KBM-7 (cell line): ENCODE measurements around the gene ARHGAP10.

Experiments
- DNase-seq: peaks from one replicate; pipeline ENCODE4 v3.0.0-alpha.2; 2015
- in situ Hi-C: fragments of 300-500 bp; cut with MboI; formaldehyde crosslinking; loops from 2 replicates; pipeline ENCODE4 v1.14.3; 2020; ENCODE audit warnings: low sequenced_read_pairs, low pct_unique_long_range_greater_than_20kb, mixed read lengths

Gene ARHGAP10

DNA sequence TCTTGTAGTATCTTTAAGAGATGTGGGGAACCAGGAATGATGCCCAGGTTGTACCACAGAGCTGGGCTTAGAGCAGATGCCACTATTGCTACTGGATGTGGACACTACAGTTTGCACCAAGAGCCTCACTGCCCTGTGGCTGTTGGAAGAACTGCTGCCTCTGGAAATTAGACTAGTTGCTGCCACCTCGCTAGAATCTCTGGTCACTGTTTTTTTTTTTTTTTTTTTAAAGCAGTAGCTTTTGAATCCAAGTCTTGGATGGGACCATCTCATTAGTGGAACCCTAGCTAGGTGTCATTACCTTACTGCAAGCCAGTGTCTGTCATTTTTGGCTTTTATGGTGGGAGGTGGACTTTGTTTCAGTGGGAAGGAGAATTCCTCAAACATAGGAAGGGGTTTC, 105.5 kb downstream of the ARHGAP10 start:
- no peak for DNase-seq
- in situ Hi-C loops, result no loop called here

DNA sequence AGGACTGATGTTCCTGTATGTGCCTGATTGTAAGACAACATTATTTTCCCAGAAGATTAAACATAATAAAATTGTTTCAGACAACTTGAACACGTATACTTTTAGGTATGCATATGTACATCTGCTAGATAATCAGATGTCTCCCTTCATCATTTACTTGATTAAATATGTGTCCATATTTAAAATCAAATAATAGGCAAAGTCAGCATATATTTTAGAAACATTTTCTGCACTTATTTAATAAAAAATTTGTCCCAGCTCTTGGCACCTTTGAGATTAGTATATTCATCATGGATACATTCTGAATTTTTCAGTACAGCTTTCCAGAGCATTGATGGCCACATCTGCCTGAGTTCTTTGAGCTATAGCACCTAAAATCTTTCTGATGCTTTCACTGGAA, 106.0 kb downstream of the ARHGAP10 start:
- in situ Hi-C loops, result no loop called here

DNA sequence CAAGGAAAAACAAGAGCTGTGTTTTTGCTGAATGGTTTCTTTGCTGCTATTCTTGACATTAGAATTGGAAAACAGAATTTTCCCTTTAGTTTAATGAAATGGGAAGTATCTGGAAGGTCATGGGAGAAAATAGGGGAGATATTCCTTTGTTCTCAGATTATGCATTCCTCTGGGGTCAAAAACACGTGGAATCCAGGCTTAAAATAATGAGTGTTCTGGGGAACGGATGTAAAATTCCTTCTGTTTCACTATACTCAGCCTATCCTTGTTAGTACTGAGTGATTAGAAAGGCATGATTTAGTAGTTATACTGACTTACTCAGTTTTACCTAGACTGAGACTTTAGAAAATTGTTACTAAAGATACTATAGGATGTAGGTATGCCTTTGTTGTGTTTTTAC, 107.3 kb downstream of the ARHGAP10 start:
- DNase-seq, result no peak
- in situ Hi-C loops, result no loop called here

More for the DNA sequence above, 106.0 kb downstream of the ARHGAP10 start:
- DNase-seq, result no peak

DNA sequence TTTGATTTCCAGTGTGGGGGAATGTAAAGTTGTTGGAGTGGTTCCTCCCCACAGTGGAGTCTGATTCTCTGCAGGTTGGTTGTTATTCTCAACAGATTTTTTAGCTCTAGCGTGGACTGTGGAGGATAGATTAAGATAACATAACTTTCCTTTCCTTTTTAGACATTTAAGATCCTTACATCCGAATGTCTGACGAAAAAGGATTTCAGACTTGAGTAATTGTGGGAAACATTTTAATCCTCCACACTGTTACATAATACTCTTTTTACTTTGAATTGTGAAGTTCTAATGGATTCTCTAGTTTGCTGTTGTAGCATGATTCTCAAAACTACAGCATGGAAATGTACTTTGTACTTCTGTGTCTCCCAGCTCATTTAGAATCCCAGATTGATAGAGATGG, 107.8 kb downstream of the ARHGAP10 start:
- in situ Hi-C loops, result no loop called here

DNA sequence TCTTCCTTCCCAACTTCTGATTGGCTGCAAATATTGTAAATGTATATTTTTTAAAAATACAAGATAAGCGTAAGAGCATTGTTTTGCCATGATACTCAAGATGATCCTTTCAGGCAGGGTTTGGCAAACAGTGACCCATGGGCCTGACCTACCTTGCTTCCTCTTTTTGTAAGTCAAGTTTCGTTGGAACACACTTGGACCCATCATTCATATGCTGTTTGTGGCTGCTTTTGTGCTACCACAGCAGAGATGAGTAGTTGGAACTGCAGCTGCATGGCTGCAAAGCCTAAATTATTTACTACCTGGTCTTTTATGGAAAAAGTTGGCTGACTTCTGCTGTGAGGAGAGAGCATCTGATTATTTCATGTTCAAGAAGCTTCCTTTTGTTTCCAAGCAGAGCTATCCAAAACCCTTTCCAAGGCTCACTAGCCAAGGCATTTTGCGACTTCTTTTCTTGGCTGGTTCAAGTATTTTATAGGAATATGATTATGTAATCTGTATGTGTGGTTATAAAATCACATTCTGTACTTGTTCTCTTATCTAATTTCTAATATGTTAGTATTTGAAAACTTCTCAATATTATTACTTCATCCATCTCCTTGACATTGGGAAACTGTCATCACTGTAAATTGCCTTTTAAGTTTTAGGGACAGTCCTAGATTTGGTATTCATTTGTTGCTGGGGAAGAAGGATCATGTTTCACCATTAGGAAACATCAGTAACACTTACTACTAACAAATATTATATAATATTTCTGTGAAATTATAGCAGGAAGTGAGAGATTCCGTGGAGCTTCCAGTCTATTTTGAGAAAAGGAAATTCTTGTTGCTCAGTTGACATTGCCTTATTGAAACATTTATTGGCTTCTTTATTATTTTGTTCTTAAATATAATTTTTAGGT, 109.2 kb downstream of the ARHGAP10 start:
- peak; percentile 33 for DNase-seq
- in situ Hi-C loops, result no loop called here

More for the DNA sequence above, 107.8 kb downstream of the ARHGAP10 start:
- no peak for DNase-seq

DNA sequence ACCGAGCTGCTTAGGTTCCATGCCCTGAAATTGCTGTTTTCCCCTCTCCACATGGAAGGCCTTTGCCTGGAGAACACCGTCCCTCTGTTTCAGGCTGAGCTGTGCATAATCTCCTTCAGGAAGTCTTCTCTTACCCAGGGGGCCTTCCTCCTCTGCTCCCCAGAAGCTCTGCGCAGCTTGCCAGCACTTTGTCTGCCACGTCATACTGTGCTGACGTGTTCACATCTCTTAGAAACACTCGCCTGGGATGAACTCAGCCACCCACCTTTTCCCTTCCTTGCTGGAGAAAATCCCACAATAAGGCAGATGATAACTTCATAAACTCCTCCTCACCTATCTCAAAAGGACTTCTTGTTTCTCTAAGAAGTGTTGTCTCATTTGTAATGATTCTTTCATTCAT, 110.7 kb downstream of the ARHGAP10 start:
- in situ Hi-C loops, result no loop called here
- no peak for DNase-seq

DNA sequence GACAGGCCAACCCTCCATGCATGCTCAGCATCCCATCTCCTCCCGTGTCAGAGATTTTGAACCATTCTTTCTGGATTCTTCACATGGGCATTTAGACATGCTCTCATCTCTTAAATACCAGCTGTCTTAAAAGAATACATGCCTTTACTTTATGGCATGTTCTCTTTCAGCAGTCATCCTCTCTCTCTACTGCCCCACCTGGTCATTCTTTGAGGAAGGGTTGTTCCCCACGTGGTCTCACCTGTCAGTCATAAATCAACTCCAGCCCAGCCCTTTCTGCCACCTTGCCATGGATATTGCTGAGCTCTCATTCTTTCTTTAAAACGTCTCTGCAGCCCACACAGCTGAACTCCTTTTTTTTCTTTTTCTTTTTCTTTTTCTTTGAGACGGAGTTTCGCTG, 111.3 kb downstream of the ARHGAP10 start:
- in situ Hi-C loops, result no loop called here
- peak; percentile 56 for DNase-seq

DNA sequence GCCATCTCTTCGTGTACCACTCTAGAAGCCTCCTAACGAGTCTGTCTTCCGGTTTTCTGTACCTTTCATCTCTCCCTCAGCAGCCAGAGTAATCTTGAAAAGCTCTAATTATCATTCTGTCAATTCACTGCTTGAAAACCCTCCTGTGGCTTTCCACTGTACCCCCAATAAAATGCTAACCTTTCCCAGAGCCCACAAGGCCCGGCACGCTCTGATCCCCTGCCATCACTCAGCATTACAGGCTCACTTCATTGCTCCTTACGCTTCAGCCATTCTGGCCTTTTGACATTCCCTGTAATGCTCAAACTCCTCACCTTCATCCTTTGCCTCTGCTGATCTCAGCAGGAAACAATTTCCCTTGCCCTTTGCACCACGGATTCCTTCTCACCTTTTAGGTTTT, 112.9 kb downstream of the ARHGAP10 start:
- in situ Hi-C loops, result no loop called here
- no peak for DNase-seq

DNA sequence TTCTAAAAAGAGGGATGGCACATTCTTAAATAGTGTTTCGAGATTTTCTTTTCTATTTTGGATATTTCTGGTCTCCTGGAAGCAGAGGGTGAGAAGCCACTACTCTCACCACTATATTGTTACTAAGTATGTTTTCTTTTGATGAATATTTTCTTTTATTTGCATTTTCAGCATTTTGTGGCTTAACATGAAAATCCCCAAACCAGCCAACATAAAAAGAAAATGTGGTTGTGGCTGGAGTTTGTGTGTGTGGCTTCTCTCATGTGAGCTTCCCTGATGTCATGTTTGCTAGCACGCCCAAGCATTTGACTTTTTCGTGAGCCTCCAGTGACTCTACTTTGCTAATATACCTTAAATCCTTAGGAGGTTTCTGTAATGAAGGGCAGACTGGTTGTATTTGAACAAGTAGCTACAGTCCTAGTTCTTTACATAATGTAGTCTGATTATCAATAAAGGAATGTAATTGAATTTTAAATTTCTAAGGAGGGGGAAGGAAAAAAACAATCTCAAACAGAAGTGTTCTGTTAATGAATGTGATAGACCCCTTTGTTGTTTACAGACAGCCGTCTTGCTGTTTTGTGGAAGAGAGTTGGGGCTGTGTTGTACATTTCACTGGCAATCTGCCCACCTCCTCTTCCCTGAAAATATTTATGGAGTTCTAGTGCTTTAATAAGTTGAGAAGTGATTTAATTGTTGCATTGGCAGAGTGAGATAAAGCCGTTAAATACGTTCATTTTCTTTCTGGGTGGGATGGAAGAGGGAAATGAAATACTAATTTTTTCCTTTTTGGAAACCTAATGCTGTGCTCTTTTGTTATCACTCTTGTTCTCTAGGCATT, 114.6 kb downstream of the ARHGAP10 start:
- in situ Hi-C loops, result no loop called here
- DNase-seq, result no peak

DNA sequence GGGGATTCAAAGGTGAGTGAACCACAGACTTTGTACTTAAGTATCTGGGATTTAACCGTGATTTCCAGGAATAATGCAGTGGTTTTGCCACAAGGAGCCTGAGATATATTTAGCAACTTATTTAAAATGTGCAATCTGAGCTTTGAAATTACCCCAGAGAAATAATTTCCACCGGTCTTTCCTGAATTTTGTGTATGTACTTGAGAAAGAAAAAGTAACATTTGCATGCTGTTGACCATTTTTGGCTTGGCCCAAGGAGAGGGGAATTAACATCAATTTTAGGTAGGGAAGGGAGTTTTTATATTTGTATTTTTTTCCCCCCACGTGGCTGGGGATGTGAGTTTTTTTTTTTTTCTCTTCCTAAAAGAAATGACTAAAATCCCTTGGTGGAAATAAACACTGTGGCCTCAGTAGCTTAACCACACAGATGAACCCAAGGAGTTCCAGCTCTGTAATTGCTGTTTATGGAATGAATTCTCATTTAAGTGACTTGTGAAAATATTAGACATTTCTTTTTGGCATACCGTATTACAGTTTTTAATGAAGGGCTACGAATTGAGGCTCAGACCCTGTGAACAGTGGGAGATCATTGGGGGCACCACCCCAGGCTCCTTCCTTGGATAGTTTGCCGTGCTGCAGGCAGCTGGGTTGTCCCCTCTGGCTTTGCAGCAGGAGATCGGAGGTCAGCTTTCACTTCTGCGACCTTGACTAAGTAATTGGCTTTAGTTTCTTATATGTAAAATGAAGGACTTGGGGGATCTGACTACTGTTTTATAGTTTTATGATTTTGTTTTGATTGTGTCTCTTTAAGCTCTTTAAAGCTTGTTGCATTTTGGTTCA, 116.1 kb downstream of the ARHGAP10 start:
- DNase-seq, result no peak
- in situ Hi-C loops, result no loop called here

DNA sequence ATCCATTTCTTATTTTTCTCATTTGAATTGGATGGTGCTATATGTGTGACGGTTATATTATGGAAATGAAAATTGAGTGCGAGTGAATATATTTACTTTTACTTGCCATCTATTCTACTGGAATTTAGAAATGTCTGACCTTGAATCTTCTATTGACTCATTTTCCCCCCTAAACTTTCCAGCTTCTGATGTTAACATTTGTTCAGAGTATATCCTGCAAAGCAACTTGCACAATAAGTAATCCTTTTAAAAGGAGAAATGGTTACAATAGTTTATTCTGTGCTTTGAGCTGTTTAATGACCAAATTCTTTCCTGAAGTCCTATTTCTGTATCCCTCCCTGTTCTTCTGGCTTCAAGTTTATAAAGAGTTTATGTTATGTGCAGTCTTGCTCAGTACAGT, 116.7 kb downstream of the ARHGAP10 start:
- in situ Hi-C loops, result no loop called here
- no peak for DNase-seq

DNA sequence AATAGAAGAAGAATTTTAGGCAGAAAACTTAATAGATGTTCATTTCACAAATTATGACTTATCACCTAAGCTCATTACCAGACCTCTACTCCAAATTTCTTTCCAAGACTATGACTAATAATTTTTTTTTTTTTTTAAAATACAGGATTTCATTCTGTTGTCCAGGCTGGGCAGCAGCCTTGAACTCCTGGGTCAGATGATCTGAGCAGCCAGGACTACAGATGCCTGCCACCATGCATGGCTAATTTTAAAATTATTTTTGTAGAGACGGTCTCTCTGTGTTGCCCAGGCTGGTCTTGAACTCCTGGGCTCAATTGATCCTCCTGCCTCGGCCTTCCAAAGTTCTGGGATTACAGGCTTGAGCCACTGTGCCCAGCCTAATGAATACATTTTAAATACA, 119.2 kb downstream of the ARHGAP10 start:
- in situ Hi-C loops, result loop anchor here (25.0 kb wide), 1 partner anchor 239 kb away; the partner anchor contains the start of gene TMEM184C
- no peak for DNase-seq

DNA sequence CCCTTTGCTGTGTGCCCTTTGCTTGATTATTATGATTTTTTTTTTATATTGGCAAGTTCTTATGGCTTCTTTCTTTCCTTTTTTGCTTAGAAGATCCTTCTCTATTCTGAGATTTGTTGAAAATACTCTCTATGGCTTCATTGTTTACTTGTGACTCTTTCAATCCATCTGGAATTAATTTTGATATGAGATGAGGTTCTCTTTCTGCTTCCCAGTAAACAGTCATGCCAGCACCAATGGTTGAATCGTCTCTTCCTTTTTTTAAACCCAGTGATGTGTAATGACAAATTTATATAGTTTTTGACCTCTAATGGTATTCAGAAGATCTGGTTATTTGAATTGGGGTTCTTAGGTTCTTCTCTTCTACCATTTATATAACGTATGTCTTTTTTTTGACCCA, 121.8 kb downstream of the ARHGAP10 start:
- in situ Hi-C loops, result loop anchor here (25.0 kb wide), 1 partner anchor 241 kb away; the partner anchor contains the start of gene TMEM184C
- DNase-seq, result no peak

DNA sequence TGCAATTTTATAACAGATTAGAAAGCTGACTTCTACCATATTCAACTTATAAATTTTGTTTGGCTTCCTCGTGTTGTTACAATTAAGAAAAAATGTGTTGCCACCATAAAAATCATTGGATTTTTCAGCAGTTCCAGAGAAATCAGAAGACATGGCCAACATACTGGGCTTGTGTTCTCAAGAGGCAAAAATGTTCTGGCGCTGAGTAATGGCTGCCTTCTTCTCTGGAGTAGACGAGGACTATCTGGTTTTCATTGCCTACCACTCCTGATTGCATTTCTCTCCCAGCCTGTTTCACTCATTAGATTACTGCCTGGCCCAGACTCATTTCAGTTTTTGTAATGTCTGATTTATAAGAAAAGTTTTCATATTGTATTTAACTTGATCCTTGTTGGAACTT, 122.3 kb downstream of the ARHGAP10 start:
- DNase-seq, result no peak
- in situ Hi-C loops, result loop anchor here (25.0 kb wide), 1 partner anchor 242 kb away; the partner anchor contains the start of gene TMEM184C

DNA sequence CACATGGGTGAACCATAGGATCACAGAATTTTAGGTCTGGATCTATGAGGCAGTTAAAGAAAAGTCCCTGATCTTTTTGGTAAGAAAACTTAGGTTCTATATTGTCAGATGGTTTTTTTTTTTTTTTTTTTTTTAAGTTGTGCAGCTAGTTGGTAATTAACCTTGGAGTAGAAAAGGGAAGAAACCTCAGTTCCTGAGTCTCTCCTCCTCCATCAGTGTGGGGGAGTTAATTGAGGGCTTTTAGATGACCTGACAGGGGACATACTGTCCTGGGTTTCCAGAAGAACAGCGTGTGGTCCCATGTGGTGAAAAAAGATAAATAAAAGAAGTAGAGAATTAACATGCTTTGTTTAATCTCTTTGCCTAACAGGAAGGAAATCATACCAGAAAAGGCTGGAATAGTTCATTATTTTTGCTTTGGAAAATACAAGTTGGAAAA, 123.7 kb downstream of the ARHGAP10 start:
- peak; percentile 78 for DNase-seq
- in situ Hi-C loops, result loop anchor here (25.0 kb wide), 1 partner anchor 243 kb away; the partner anchor contains the start of gene TMEM184C

DNA sequence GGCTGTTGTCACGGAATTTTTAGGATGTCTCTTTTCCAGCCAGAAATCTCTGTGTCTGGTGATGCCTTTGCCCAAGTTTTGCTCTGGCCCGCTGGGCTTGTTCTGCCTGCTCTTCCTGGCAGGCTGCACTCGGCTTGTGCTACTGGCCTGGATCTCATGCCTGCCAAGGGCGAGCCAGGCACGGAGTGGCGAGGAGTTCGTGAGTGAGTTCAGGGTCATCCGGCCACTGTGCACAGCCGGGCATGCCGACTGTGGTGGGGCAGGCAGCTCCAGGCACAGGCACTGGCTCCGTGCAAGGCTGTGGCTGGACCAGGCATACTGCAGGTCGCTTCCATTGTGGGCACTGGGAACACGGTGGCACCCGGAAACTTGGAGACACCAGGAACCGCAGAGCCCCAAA, 129.1 kb downstream of the ARHGAP10 start:
- in situ Hi-C loops, result loop anchor here (25.0 kb wide), 1 partner anchor 249 kb away; the partner anchor contains the start of gene TMEM184C
- DNase-seq, result no peak

DNA sequence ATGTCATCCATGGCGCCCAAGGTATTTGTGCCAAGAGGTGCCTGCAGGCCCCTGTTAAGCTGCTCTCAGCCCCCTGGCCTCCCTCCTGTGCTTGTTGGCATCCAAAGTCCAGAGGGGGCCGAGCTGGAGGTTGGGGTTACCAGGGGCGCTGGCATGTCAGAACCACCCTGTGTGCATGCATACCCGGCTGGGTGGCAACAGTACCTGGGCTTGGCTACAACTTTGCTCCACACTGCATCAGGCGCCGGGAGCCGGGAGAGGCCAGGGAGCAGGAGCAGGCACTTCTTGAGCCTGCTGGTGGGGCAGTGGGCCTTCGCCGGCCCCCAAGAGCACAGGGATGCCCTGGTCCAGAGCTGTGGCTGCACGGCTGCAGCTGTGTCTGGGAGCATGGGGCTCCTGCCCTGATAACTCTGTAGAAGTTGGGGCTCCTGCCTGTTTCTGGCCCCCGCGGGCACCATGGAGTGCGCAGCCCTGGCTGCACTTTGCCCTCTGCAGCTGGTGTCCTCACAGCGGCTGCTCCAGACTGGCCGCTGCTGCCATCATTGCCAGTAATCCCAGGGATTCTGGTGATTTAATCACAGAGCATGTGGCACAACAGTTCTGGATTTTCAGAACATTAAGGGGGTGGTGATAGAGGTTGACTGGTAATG, 130.3 kb downstream of the ARHGAP10 start:
- no peak for DNase-seq
- in situ Hi-C loops, result loop anchor here (25.0 kb wide), 1 partner anchor 250 kb away; the partner anchor contains the start of gene TMEM184C

DNA sequence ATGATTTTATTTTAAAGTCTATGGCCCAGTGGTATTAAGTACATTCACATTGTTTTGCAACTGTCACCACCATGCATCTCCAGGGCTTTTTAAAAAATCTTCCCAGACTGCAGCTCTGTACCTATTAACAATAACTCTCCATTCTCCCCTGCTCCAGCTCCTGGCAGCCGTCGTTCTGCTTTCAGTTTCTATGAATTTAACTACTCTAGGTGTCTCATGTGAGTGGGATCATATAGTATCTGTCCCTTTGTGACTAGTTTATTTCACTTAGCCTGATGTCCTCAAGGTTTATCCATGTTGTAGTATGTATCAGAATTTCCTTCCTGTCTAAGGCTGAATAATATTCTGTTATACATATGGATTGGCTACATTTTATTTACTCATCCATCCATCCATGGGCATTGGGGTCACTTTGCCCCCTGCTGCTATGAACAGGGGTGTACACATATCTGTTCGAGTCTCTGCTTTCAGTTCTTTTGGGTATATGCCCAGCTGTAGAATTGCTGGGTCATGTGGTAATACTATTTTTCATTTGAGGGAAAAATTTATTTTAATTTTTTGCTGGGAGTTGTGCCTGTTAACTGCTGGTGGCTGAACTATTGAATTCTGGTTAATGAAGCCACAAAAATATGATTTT, 131.3 kb downstream of the ARHGAP10 start:
- in situ Hi-C loops, result loop anchor here (25.0 kb wide), 1 partner anchor 251 kb away; the partner anchor contains the start of gene TMEM184C
- DNase-seq, result no peak
